ENCODE data around the gene DIO1. TPM values are rescaled to one million over a fixed set of nuclear protein-coding genes. Genes with fewer than 3 reads are reported as not detected.

DIO1 gene
- polyA plus RNA-seq, 1 of the 3 experiments (the other 2 are of a cell fraction): not detected

DNA sequence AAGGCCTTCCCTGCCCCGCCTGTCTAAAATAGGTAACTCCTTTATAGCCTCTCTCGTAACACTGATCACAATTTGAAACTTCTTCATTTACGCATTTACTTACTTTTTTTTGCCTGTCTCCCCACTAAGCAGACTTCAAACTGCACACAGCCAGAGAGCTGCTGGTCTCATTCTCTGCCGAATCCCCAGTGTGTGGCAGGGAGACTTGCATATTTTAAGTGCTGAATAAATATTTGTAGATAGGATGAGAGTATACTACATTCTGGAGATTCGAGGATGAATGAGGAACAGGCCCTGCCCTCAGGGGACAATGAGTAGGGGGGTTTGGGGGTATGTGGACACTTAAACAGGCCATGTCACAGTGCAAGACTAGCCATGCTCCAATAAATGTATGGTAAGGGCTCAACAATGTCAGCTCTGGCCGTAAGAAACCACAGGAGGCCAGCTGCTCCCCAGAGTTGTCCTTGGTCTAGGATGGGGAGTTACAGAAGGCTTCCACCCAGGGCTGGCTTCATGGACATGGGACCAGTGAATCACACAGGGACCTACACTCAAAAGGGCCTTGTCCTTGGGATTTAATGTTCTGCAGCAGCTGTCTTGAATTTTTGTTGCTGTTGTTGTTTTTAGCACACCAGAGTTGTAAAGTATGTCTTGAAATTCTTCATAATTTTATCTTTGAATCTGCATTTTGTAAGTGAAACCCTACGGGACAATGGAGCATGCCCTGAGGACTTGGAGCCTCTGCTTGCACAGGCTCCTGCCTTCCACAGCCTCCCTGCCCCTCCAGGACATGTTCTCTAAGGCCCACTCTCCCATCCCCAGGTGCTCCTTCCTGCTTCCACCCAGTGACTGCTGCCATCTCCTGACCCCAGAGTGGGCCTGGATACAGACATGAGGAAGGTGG is 8.5 kb downstream of the DIO1 start:
- WGBS (ENCODE audit: low lambda C conversion rate): 84% methylated on average over 7 of the region's 7 CpGs
- Histone ChIP-seq H3F3A (replicated peaks; ENCODE audit: insufficient read depth) (no peaks in the 10 kb centered on the region), H2AFZ (ENCODE audit: low read depth) (no peak overlapping the region), H3K4me2 (no peak overlapping the region), H3K9ac (no peak overlapping the region), H3K27ac (ENCODE audit: low read depth in 2 of 2, low read length in 1 of 2) (no peak overlapping the region), H3K27me3 (ENCODE audit: insufficient read depth) (no peaks in the 10 kb centered on the region), H3K4me3 (ENCODE audit: low read depth in 2 of 2, low read length in 1 of 2) (no peak overlapping the region), H3K9me2 (no peaks in the 10 kb centered on the region), H3K9me3 (no peaks in the 10 kb centered on the region), H4K20me1 (ENCODE audit: insufficient read depth) (no peaks in the 10 kb centered on the region), H3K79me2 (ENCODE audit: insufficient read depth) (no peaks in the 10 kb centered on the region), H3K36me3 (replicated peaks in 1 of 2; ENCODE audit: control insufficient read depth in 1 of 2, insufficient read depth in 2 of 2, low read length in 1 of 2) (no peaks in the 10 kb centered on the region), H3K4me1 (ENCODE audit: control insufficient read depth in 1 of 2, insufficient read depth in 2 of 2, low read depth in 1 of 2, low read length in 1 of 2) (no peaks in the 10 kb centered on the region; a peak in 1 of 4 replicates)
- DNase-seq: no peak
- POLR2A ChIA-PET: no interaction called here
- no peak for TF ChIP-seq MXI1 (IDR thresholded peaks at IDR 0.05; ENCODE audit: low read depth, low read length)
- CTCF ChIA-PET: interaction anchor here (3.2 kb wide), 1 partner anchor 42 kb away, joined by 14 read pairs; no protein-coding TSS in a partner anchor

- ChIA-PET CTCF (no interaction called here), POLR2A (no interaction called here)
- H3K9me3 ChIP-seq: no peaks in the 10 kb centered on the region
- H3K79me2 ChIP-seq (ENCODE audit: insufficient read depth): no peaks in the 10 kb centered on the region
- no peak overlapping the region for H3K4me3 ChIP-seq (ENCODE audit: low read depth in 2 of 2, low read length in 1 of 2)
- WGBS (ENCODE audit: low lambda C conversion rate): 91% methylated on average over 8 of the region's 8 CpGs
- H3K4me2 ChIP-seq: no peak overlapping the region
- no peak for DNase-seq
- no peaks in the 10 kb centered on the region for H3K36me3 ChIP-seq (replicated peaks in 1 of 2; ENCODE audit: control insufficient read depth in 1 of 2, insufficient read depth in 2 of 2, low read length in 1 of 2)
- TF ChIP-seq NRF1 (IDR thresholded peaks at IDR 0.05; ENCODE audit: low read depth, low read length) (no peak), TCF12 (IDR thresholded peaks at IDR 0.05) (no peak), POLR2AphosphoS5 (IDR thresholded peaks at IDR 0.05; ENCODE audit: low read depth, low read length) (no peak), TEAD4 (IDR thresholded peaks at IDR 0.05; ENCODE audit: borderline replicate concordance, insufficient read depth) (no peak), SMC3 (IDR thresholded peaks at IDR 0.05; ENCODE audit: low read depth, low read length) (no peak), RXRA (IDR thresholded peaks at IDR 0.05; ENCODE audit: borderline replicate concordance, low read depth) (no peak), YY1 (IDR thresholded peaks at IDR 0.05; ENCODE audit: low read depth) (no peak), TAF1 (IDR thresholded peaks at IDR 0.05; ENCODE audit: borderline replicate concordance, low read depth, low read length) (no peak), EP300 (IDR thresholded peaks at IDR 0.05; ENCODE audit: borderline replicate concordance in 1 of 2, low read depth in 1 of 2, low read length in 1 of 2) (no peak), EZH2phosphoT487 (IDR thresholded peaks at IDR 0.05; ENCODE audit: borderline replicate concordance, low read depth) (no peak), FOSL2 (IDR thresholded peaks at IDR 0.05; ENCODE audit: borderline replicate concordance, low read depth) (no peak), CTCF (IDR thresholded peaks at IDR 0.05) (no peak)
- TF ChIP-seq, protein P1, sequence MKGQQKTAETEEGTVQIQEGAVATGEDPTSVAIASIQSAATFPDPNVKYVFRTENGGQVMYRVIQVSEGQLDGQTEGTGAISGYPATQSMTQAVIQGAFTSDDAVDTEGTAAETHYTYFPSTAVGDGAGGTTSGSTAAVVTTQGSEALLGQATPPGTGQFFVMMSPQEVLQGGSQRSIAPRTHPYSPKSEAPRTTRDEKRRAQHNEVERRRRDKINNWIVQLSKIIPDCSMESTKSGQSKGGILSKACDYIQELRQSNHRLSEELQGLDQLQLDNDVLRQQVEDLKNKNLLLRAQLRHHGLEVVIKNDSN (IDR thresholded peaks at IDR 0.05; ENCODE audit: borderline replicate concordance, low read depth): no peak
- TF ChIP-seq, protein P2, sequence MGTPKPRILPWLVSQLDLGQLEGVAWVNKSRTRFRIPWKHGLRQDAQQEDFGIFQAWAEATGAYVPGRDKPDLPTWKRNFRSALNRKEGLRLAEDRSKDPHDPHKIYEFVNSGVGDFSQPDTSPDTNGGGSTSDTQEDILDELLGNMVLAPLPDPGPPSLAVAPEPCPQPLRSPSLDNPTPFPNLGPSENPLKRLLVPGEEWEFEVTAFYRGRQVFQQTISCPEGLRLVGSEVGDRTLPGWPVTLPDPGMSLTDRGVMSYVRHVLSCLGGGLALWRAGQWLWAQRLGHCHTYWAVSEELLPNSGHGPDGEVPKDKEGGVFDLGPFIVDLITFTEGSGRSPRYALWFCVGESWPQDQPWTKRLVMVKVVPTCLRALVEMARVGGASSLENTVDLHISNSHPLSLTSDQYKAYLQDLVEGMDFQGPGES (IDR thresholded peaks at IDR 0.05; ENCODE audit: low read depth, low read length): no peak
- no peaks in the 10 kb centered on the region; a peak in 1 of 4 replicates for H3K4me1 ChIP-seq (ENCODE audit: control insufficient read depth in 1 of 2, insufficient read depth in 2 of 2, low read depth in 1 of 2, low read length in 1 of 2)
- no peaks in the 10 kb centered on the region for H3K27me3 ChIP-seq (ENCODE audit: insufficient read depth)
- H4K20me1 ChIP-seq (ENCODE audit: insufficient read depth): no peaks in the 10 kb centered on the region
- H3K9me2 ChIP-seq: no peaks in the 10 kb centered on the region
- H3F3A ChIP-seq (replicated peaks; ENCODE audit: insufficient read depth): no peaks in the 10 kb centered on the region
- H3K27ac ChIP-seq (ENCODE audit: low read depth in 2 of 2, low read length in 1 of 2): no peak overlapping the region
- H2AFZ ChIP-seq (ENCODE audit: low read depth): no peak overlapping the region
- H3K9ac ChIP-seq: no peak overlapping the region
Observed at GRCh38 chr1:53905509-53905908, 11.5 kb downstream of the DIO1 start.

Data from SK-N-SH (cell line).